ENCODE data around the gene COLEC12. TPM values are rescaled to one million over a fixed set of nuclear protein-coding genes. Genes with fewer than 3 reads are reported as not detected.

Gene COLEC12
- total RNA-seq, 1 donor from 2014 or later, result 70.0 TPM

DNA sequence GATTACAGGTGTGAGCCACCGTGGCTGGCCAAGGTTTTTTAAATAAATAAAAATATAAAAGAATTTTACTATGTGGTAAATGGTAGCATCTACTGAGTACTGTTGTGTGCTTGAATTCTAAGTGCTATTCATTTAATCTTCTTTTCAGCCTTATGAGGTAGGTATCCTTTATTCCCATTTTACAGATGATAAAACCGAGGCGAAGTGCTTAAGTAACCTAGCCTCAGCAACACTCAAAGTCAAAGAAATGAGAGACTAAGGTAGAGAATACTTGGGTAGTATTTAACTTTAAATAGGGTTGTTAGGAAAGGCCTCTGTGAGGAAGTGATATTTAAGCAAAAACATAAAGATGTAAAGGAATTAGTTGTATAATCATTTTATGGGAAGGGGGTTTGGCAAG lies 227.0 kb downstream of the COLEC12 start:
- Mint-ChIP-seq H3K36me3 (peaks cover 2% of the 10 kb centered on the region), H3K27me3 (ENCODE audit: low read depth) (no peaks in the 10 kb centered on the region), H3K27ac (no peak overlapping the region), H3K4me3 (no peak overlapping the region), H3K9me3 (peaks cover 5% of the 10 kb centered on the region), H3K4me1 (peaks cover 14% of the 10 kb centered on the region)
- DNase-seq (ENCODE audit: low spot score in 2 of 2, unreplicated experiment in 2 of 2), result no peak
- TF ChIP-seq, protein P1, sequence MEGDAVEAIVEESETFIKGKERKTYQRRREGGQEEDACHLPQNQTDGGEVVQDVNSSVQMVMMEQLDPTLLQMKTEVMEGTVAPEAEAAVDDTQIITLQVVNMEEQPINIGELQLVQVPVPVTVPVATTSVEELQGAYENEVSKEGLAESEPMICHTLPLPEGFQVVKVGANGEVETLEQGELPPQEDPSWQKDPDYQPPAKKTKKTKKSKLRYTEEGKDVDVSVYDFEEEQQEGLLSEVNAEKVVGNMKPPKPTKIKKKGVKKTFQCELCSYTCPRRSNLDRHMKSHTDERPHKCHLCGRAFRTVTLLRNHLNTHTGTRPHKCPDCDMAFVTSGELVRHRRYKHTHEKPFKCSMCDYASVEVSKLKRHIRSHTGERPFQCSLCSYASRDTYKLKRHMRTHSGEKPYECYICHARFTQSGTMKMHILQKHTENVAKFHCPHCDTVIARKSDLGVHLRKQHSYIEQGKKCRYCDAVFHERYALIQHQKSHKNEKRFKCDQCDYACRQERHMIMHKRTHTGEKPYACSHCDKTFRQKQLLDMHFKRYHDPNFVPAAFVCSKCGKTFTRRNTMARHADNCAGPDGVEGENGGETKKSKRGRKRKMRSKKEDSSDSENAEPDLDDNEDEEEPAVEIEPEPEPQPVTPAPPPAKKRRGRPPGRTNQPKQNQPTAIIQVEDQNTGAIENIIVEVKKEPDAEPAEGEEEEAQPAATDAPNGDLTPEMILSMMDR (IDR thresholded peaks at IDR 0.05; ENCODE audit: unreplicated experiment), result no peak

DNA sequence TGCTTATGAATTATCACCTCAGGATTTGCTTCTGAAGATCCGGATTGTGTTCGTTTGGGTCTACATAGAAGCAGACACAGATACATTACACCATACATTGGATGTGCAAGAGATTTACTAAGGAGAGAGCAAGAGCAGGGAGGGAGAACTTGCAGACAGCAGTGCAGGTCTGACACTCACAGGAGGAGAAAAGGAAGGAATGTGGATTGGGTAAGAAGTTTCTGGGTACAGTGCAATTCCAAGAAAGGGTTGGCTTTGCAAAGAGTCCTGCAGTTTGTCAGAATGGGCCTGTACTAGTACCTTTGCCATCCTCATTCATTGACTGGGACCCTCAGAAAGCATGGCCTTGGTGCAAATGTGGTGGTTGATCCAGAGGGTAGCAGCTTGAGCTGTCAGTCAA lies 227.9 kb downstream of the COLEC12 start:
- no peak overlapping the region for H3K4me3 Mint-ChIP-seq

DNA sequence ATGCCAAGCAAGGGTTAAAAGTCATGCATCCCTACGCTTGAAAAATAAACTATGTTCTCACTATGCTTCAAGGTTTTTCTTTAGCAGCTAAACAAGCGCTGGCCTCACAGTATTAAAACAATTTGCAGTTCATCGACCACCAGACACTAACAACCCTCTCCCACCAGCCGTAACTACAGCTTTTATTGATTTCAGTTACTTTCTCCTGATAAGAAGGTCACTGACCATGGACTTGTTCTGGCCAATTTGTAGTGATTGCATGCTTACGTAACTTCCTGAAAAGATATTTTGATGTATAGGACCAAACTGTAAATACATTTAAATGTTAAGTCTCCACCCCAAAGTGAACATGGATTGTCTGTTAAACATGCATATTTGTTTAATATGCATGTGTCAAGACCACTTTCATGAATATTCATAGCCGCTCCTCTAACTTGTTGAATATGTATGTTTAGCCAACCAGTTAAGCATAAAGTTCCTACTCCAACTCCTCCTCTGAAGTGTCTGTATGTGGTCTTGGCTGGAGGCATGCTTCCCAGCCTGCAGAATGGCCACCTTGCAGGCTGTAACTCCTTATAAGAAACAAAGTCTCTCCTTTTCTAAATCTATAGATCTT lies 230.9 kb downstream of the COLEC12 start:
- TF ChIP-seq, protein P1 (IDR thresholded peaks at IDR 0.05; ENCODE audit: unreplicated experiment), result no peak
- H3K9me3 Mint-ChIP-seq, result no peaks in the 10 kb centered on the region
- peaks cover 2% of the 10 kb centered on the region for H3K36me3 Mint-ChIP-seq
- peaks cover 30% of the 10 kb centered on the region for H3K4me1 Mint-ChIP-seq
- peak overlapping the region; percentile 97 for H3K4me3 Mint-ChIP-seq
- DNase-seq (ENCODE audit: low spot score in 2 of 2, unreplicated experiment in 2 of 2), result no peak
- H3K27ac Mint-ChIP-seq, result peak overlapping the region; percentile 63
- no peaks in the 10 kb centered on the region for H3K27me3 Mint-ChIP-seq (ENCODE audit: low read depth)

More for the DNA sequence above, 227.9 kb downstream of the COLEC12 start:
- Mint-ChIP-seq H3K9me3 (peaks cover 5% of the 10 kb centered on the region), H3K4me1 (peaks cover 15% of the 10 kb centered on the region), H3K27ac (no peak overlapping the region), H3K36me3 (peaks cover 2% of the 10 kb centered on the region), H3K27me3 (ENCODE audit: low read depth) (no peaks in the 10 kb centered on the region)
- DNase-seq (ENCODE audit: low spot score in 2 of 2, unreplicated experiment in 2 of 2), result no peak
- TF ChIP-seq, protein P1 (IDR thresholded peaks at IDR 0.05; ENCODE audit: unreplicated experiment), result no peak

DNA sequence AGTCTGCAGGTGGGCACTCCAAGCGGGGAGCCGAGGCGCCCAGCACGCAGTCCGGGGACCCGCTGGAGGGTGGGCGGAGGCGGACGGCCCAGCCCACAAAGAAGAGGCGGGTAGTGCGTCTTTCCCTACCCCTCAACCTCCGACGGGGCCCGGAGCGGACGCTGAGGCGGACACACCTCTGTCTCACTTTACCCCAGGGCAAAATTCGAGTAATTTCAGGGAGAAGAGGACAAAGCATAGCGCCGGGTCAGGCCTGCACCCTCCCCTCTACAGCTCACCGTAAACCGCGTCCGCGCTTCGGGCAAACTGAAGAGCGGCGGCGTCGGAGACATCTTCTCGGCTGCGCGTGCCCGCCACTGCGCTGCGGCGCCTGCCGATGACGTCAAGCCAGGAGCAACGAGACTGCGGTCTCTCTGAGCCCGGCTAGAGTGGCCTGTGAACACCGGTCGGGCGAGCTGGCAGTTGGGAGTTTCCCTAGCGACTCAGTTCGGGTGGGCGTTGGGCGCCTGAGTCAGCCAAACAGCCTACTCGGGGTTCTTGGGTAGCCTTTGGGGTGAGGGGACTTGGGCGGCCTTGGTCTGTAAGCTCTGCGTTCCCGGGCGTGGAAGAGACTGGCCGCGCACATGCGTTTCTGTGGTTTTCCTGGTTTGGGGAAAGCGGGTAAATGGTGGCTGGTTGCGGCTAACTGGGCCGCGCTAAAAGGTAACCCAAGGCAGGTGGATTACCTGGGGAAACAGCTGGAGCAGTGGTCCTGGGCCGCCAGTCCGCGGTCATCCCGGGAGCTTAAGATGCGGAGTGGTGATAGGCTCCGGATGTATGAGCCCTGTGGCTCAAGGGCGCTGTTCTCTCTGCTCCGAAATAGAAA lies 232.6 kb downstream of the COLEC12 start, which contains the start of gene THOC1:
Gene THOC1, minus strand, starts transcription at position 360 of the 865 bp plus-strand sequence. Its CDS starts 28 bp downstream, at position 332.
- Mint-ChIP-seq H3K27me3 (ENCODE audit: low read depth) (no peaks in the 10 kb centered on the region), H3K4me3 (peak within 1 kb of the TSS; percentile 97), H3K36me3 (peaks cover 9% of the 10 kb centered on the region), H3K9me3 (no peaks in the 10 kb centered on the region), H3K4me1 (peaks cover 30% of the 10 kb centered on the region), H3K27ac (peak within 1 kb of the TSS; percentile 99)
- peak; percentile 82 to 92 for DNase-seq (ENCODE audit: low spot score in 2 of 2, unreplicated experiment in 2 of 2)
- TF ChIP-seq, protein P1 (IDR thresholded peaks at IDR 0.05; ENCODE audit: unreplicated experiment), result no peak

DNA sequence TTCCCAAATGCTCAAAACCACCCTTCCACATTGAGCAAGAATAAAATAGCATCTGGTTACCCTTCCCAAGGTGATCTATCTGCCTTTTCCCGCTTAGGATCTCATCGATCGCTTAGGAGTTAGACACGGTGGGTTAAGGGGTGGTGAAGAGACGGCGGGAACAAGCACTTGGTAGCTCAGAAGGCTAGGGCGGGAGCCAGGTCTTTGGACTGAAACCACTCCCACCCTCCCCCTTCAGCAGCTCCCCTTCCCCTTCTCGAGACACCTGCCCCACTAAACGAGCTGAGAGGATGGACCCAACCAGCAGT lies 233.2 kb downstream of the COLEC12 start:
- DNase-seq (ENCODE audit: low spot score in 2 of 2, unreplicated experiment in 2 of 2), result no peak

More for the DNA sequence above, 233.2 kb downstream of the COLEC12 start:
- H3K27ac Mint-ChIP-seq, result peak overlapping the region; percentile 99
- H3K36me3 Mint-ChIP-seq, result peaks cover 7% of the 10 kb centered on the region
- H3K9me3 Mint-ChIP-seq, result no peaks in the 10 kb centered on the region
- H3K27me3 Mint-ChIP-seq (ENCODE audit: low read depth), result no peaks in the 10 kb centered on the region
- peaks cover 30% of the 10 kb centered on the region for H3K4me1 Mint-ChIP-seq
- peak overlapping the region; percentile 97 for H3K4me3 Mint-ChIP-seq
- TF ChIP-seq, protein P1 (IDR thresholded peaks at IDR 0.05; ENCODE audit: unreplicated experiment), result no peak

Other genes with a start within 250 kb of the COLEC12 start
- 68.1 to 73.7 TPM (median 68.7 TPM) in 3 replicates for gene THOC1, start 232.7 kb downstream of the COLEC12 start, total RNA-seq
- gene CETN1, start 79.7 kb upstream of the COLEC12 start, total RNA-seq, result not detected in 3 replicates
- gene CLUL1, start 96.3 kb upstream of the COLEC12 start, total RNA-seq, result 66.7 to 71.7 TPM (median 69.2 TPM) in 3 replicates
- 54.0 to 60.8 TPM (median 55.4 TPM) in 3 replicates for gene TYMS, start 157.0 kb upstream of the COLEC12 start, total RNA-seq
- gene ENOSF1, start 211.9 kb upstream of the COLEC12 start, total RNA-seq, result 69.5 to 77.1 TPM (median 71.6 TPM) in 3 replicates

All from mesothelial cell of epicardium (in vitro differentiated cells).